ENCODE data around the gene NAV2. TPM values are rescaled to one million over a fixed set of nuclear protein-coding genes. Genes with fewer than 3 reads are reported as not detected.

The NAV2 gene
- total and polyA plus RNA-seq, 3 donors from 2014 or later: 3.4 to 6.0 (median 3.9) TPM

GRCh38 chr11:20060647-20061205 is 348.1 kb downstream of the NAV2 start:
- H3K4me3 ChIP-seq: no peak overlapping the region
- intact Hi-C loops (cut with DNase I; ENCODE audit: low total_unique reads): no loop called here
- WGBS, 2 donors: 83% methylated on average over 7 of the region's 7 CpGs
- H3K36me3 ChIP-seq (ENCODE audit: low read depth, missing control alignments): no peaks in the 10 kb centered on the region
- H3K27me3 ChIP-seq: no peaks in the 10 kb centered on the region
- no peaks in the 10 kb centered on the region for H3K4me1 ChIP-seq
- no peak overlapping the region for H3K27ac ChIP-seq
- H3K9me3 ChIP-seq: no peaks in the 10 kb centered on the region
- DNase-seq: no peak
- TF ChIP-seq POLR2A (IDR thresholded peaks at IDR 0.05) (no peak), CTCF (IDR thresholded peaks at IDR 0.05) (no peak)

- intact Hi-C loops (cut with DNase I; ENCODE audit: low total_unique reads): no loop called here
- H3K27ac ChIP-seq: no peak overlapping the region
- no peaks in the 10 kb centered on the region for H3K36me3 ChIP-seq (ENCODE audit: low read depth, missing control alignments)
- DNase-seq: no peak
- H3K4me1 ChIP-seq: no peaks in the 10 kb centered on the region
- H3K27me3 ChIP-seq: no peaks in the 10 kb centered on the region
- no peaks in the 10 kb centered on the region for H3K9me3 ChIP-seq
- TF ChIP-seq POLR2A (IDR thresholded peaks at IDR 0.05): no peak
- no peak for TF ChIP-seq CTCF (IDR thresholded peaks at IDR 0.05)
- H3K4me3 ChIP-seq: no peak overlapping the region
- 94 to 96% methylated on average over 5 of the region's 5 CpGs for WGBS, 2 donors
These were observed 349.1 kb downstream of the NAV2 start for GRCh38 chr11:20061776-20062175.

GRCh38 chr11:20064961-20065405 is 352.3 kb downstream of the NAV2 start:
- 85 to 91% methylated on average over 2 of the region's 2 CpGs for WGBS, 2 donors
- Histone ChIP-seq H3K4me3 (no peak overlapping the region), H3K9me3 (no peaks in the 10 kb centered on the region), H3K27ac (no peak overlapping the region), H3K27me3 (no peaks in the 10 kb centered on the region), H3K4me1 (no peaks in the 10 kb centered on the region), H3K36me3 (ENCODE audit: low read depth, missing control alignments) (no peaks in the 10 kb centered on the region)
- intact Hi-C loops (cut with DNase I; ENCODE audit: low total_unique reads): no loop called here
- DNase-seq: no peak
- no peak for TF ChIP-seq POLR2A (IDR thresholded peaks at IDR 0.05)
- no peak for TF ChIP-seq CTCF (IDR thresholded peaks at IDR 0.05)

GRCh38 chr11:20065406-20065805 is 352.8 kb downstream of the NAV2 start:
- intact Hi-C loops (cut with DNase I; ENCODE audit: low total_unique reads): no loop called here
- Histone ChIP-seq H3K4me3 (no peak overlapping the region), H3K36me3 (ENCODE audit: low read depth, missing control alignments) (no peaks in the 10 kb centered on the region), H3K27ac (no peak overlapping the region), H3K9me3 (no peaks in the 10 kb centered on the region), H3K4me1 (no peaks in the 10 kb centered on the region), H3K27me3 (no peaks in the 10 kb centered on the region)
- WGBS, 2 donors: 93 to 97% methylated on average over 2 of the region's 2 CpGs
- no peak for DNase-seq
- TF ChIP-seq CTCF (IDR thresholded peaks at IDR 0.05) (no peak), POLR2A (IDR thresholded peaks at IDR 0.05) (no peak)

Data from testis (tissue), 3 donors.